AG04450 (cell line): ENCODE measurements around the gene CRHR1. TPM values are rescaled to one million over a fixed set of nuclear protein-coding genes. Genes with fewer than 3 reads are reported as not detected.

Source experiments
- CTCF ChIA-PET: fragments of 300-600, 350-600 bp; formaldehyde crosslinking; extraction: SDS; loops from one replicate; lab custom pipeline; 2022; ENCODE audit warnings: antibody characterized with exemption, inconsistent platforms; lab: Charles Lee
- POLR2A ChIA-PET: fragments of 350-600 bp; formaldehyde crosslinking; extraction: SDS; loops from one replicate; lab custom pipeline; 2021; ENCODE audit warnings: antibody characterized with exemption, inconsistent platforms; lab: Yijun Ruan, JAX
- DNase-seq: peaks from one replicate; pipeline ENCODE4 v3.0.0-alpha.2; 2011; ENCODE audit warnings: low read depth, low spot score
- H3K27ac ChIP-seq: one replicate; pipeline ENCODE4 v1.5.1; 2012; ENCODE audit warnings: low read depth, low read length, control low read depth
- H3K27me3 ChIP-seq: one replicate; pipeline ENCODE4 v1.6.0; 2012; ENCODE audit warnings: low read length; ENCODE audit not compliant: control insufficient read depth, insufficient read depth
- H3K4me3 ChIP-seq: 2 replicates; pipeline ENCODE4 v1.5.1; 2011; ENCODE audit warnings: mild to moderate bottlenecking, low read depth, low read length, control low read depth
- H3K9me3 ChIP-seq: 2 replicates; pipeline ENCODE4 v1.5.1; 2012; ENCODE audit warnings: low read length; ENCODE audit not compliant: control insufficient read depth, insufficient read depth
- polyA plus RNA-seq: library from polyadenylated mRNA; depleted of rRNA; stranded (reverse); fragments of >200 nt; gene quantifications from 2 replicates; pipeline ENCODE4 v1.2.3, GENCODE V29; 2011
- TF ChIP-seq, protein P1 (sequence below): IDR thresholded peaks from 2 replicates; pipeline ENCODE4 v1.5.1; 2011; ENCODE audit warnings: low read depth, low read length, control low read depth, inconsistent platforms

CRHR1 gene
- polyA plus RNA-seq, 1 experiment: not detected

DNA sequence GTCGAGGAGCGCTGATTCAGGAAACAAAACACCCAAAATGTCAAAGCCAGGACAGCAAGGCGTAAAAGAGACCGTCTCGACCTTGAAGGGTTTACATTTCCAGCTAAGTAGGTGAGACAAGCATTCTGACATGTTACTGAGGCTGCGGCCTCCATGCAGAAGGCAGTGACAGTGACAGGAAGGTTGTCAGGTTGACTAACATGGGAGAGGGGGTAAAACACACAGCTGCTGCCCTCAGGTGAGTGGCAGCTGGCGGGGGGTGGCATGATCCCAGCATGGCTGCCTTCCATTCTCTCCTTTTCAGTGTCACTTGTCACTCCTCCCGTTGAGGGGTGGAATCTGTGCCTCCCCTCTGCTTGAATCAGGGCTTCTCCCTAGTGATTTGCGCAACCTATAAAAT lies 31.9 kb upstream of the CRHR1 start:
- ChIA-PET CTCF (no interaction called here), POLR2A (no interaction called here)
- Histone ChIP-seq H3K27me3 (peaks cover 18% of the 10 kb centered on the region), H3K27ac (no peak overlapping the region), H3K4me3 (no peak overlapping the region), H3K9me3 (no peaks in the 10 kb centered on the region)
- TF ChIP-seq, protein P1, sequence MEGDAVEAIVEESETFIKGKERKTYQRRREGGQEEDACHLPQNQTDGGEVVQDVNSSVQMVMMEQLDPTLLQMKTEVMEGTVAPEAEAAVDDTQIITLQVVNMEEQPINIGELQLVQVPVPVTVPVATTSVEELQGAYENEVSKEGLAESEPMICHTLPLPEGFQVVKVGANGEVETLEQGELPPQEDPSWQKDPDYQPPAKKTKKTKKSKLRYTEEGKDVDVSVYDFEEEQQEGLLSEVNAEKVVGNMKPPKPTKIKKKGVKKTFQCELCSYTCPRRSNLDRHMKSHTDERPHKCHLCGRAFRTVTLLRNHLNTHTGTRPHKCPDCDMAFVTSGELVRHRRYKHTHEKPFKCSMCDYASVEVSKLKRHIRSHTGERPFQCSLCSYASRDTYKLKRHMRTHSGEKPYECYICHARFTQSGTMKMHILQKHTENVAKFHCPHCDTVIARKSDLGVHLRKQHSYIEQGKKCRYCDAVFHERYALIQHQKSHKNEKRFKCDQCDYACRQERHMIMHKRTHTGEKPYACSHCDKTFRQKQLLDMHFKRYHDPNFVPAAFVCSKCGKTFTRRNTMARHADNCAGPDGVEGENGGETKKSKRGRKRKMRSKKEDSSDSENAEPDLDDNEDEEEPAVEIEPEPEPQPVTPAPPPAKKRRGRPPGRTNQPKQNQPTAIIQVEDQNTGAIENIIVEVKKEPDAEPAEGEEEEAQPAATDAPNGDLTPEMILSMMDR: no peak
- DNase-seq: no peak

DNA sequence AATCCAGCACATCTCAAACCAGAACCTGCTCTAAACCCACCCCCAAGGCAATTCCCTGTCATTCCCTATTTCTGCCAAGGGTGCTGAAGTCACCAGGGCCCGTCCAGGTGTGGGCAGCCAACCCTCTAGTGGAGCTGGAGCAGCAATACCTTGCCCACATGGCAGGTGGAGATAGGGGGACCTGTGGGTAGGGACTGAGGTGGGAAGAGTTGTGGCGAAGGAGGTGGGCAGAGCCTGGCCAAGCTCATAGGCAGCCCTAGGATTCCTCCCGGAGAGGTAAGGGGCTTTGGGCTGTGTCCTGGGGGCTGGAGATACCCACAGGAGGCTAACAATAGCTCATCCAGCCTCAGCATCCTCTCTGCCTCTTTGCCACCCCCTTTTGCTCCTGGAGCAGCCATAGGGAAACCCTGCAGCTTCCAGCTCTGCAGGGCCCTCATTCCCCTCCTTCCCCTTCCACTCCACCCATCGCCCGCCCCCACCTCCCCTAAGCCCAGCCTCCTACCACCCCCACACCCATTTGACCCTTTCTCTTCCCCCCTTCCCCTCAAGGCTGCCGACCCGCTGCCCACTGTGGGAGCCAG lies 30.4 kb upstream of the CRHR1 start:
- Histone ChIP-seq H3K27ac (no peak overlapping the region), H3K27me3 (peaks cover 13% of the 10 kb centered on the region), H3K4me3 (no peak overlapping the region), H3K9me3 (no peaks in the 10 kb centered on the region)
- TF ChIP-seq, protein P1: no peak
- ChIA-PET POLR2A (no interaction called here), CTCF (no interaction called here)
- no peak for DNase-seq

DNA sequence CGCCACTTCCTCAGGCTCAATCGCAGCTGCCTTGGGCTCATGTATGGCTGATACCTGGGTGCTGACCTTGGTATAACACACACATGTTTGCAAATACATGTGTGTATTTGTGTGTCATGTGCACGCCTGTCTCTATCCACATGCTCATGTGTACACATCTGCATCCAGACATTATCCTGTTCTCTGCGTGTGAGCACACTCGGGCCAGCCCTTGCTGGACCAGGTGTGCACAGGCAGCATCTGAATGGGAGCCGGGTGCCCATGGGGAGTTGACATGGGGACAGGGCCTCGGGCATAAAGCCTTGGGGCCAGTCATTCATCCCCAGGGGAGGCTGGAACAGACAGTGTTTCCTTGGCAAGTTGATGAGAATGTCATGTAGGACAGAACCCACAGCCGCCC lies 29.1 kb upstream of the CRHR1 start:
- no peak overlapping the region for H3K27ac ChIP-seq
- H3K27me3 ChIP-seq: peaks cover 9% of the 10 kb centered on the region
- H3K9me3 ChIP-seq: no peaks in the 10 kb centered on the region
- ChIA-PET CTCF (no interaction called here), POLR2A (no interaction called here)
- no peak for DNase-seq
- TF ChIP-seq, protein P1: no peak
- no peak overlapping the region for H3K4me3 ChIP-seq

GRCh38 chr17:45756266-45756991 lies 27.7 kb upstream of the CRHR1 start:
- ChIA-PET POLR2A (no interaction called here), CTCF (no interaction called here)
- H3K27me3 ChIP-seq: peaks cover 8% of the 10 kb centered on the region
- no peak for DNase-seq
- TF ChIP-seq, protein P1: no peak
- H3K9me3 ChIP-seq: no peaks in the 10 kb centered on the region
- H3K27ac ChIP-seq: no peak overlapping the region
- no peak overlapping the region for H3K4me3 ChIP-seq

DNA sequence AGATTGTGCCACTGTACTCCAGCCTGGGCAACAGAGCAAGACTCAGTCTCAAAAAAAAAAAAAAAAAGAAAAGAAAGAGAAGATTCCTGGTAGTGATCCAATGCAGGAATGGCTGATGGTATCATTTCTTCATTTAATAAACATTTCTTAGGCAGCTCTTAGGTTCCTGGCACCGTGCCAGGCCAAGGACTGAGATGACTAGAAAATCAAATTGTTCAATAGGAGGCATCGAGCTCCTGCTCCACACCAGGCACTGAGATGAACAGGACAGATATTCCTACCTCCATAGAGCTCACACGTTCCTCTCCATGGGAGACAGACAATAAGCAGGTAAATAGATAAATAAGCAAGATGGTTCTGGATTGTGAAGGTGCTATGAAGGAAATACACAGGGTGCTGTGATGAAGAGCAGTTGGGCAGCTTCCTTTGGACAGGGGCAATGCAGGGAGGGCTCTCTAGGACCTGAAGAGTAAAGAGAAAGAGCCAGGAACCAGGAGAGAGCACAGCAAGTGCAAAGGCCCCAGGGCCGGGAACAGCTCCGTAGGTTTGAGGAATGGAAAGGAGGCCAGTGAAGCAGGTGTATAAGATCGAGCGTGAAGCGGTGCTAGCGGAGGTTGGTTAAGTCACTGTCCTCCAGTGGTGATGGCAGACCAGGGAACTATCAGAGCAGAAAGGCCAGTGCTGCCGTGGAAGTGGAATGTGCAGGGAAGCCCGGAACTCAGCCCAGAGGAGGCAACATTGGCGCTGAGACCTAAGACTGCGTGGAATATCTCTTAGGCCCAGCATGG lies 26.5 kb upstream of the CRHR1 start:
- Histone ChIP-seq H3K9me3 (no peaks in the 10 kb centered on the region), H3K27me3 (peaks cover 8% of the 10 kb centered on the region), H3K4me3 (no peak overlapping the region), H3K27ac (no peak overlapping the region)
- ChIA-PET CTCF (no interaction called here), POLR2A (no interaction called here)
- DNase-seq: no peak
- TF ChIP-seq, protein P1: no peak
